Measurements from ENCODE around the gene HS3ST3A1.

- no peak for TF ChIP-seq EZH2 (IDR thresholded peaks at IDR 0.05; ENCODE audit: low read length, unreplicated experiment)
- no peak for TF ChIP-seq CTCF (conservative IDR thresholded peaks at IDR 0.05; ENCODE audit: low read depth, low read length)
Measured at GRCh38 chr17:13568582-13569397, 32.9 kb downstream of the HS3ST3A1 start.

Data from PC-3 (cell line).